Activated CD8-positive, alpha-beta memory T cell treated with anti-CD3 and anti-CD28 coated beads, Interleukin-2, amount 50 U/mL, for 1 hour (primary cell): ENCODE data around the gene DUSP8.
"Not testable (repeated sequence)": the region's sequence is repeated elsewhere in the genome, so short reads cannot be mapped to it uniquely, and the experiment has no call there.

ENCODE experiments used
- DNase-seq: peaks from one replicate; pipeline ENCODE4 v3.0.0-alpha.2; 2020; ENCODE audit errors: extremely low read depth

Gene DUSP8

DNA sequence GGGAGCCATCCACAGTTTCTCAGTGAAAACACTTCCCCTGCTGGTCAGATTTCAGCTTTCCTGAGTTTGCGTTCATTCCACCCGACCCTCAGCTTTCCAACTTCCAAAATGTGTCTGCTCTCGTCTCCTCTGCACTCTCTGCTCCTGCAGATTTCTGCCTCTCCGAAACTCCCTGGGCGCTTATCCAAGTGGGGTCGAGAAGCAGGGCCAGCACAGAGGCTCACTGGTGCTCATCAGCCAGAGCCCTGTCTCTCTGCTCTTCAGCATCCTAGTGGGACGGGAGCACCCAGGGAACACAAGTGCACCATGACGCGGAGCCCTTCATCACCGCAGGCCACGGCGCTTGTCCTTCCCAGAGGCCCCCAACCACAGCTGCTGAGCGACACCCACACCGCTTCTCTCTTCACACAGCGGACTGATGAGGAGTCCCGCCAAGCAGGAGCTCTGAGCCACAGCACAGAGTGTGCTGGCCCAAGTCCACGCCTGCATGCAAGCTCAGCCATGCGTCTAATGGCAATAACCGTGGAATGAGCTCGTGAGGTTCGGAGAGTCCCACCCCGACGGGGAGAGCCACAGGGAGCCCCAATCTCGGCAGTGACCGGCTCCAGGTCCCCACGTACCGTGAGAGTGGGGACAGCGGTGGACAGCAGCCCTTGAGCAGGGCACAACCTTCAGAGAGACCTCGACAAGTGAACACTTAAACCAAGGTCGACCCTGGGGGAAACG is 57.6 kb downstream of the DUSP8 start:
- DNase-seq, result no peak

DNA sequence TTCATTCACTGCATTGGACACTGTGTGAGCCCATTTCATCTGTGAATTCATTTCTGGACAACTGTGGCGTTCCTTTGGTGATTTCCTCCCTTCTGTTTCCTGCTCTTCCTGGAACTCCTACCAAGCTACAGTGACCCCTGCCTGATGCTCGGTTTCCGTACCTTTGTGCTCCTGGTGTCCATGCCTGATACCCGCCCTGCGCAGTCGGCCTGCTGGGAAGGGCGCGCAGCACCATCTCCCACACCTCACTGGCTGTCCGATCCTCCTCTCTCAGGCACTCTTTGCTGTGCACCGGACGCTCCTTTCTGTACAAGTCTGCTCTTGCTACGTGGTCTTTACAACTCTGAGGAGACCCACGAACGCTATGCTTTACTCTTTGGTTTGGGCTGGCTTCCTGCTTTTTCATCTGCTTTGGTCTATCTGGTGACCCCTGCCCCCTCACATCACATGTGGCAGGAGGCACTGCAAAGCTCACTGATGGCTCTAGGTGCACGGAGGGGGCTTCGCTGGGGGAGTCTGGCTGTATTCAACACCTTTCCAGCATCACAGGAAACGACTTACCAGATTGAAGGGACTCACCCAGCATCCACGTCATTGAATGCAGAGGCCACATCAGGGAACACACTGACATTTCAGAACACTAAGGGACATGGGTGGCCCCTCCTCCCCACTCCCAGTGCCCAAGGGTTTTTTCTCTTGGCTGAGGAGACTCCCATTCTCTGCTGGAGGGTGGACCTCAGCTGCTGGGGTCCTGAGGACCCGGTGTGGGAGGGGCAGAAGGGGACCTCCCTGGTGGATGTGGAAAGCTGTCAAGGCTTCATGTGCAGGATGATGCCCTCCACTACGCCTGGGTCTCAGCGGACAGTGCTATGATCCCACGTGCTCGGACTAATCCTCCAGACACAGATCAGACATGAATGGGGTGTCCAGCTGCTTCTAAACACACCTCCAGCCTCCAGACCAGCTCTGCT is 58.5 kb downstream of the DUSP8 start:
- DNase-seq, result no peak

DNA sequence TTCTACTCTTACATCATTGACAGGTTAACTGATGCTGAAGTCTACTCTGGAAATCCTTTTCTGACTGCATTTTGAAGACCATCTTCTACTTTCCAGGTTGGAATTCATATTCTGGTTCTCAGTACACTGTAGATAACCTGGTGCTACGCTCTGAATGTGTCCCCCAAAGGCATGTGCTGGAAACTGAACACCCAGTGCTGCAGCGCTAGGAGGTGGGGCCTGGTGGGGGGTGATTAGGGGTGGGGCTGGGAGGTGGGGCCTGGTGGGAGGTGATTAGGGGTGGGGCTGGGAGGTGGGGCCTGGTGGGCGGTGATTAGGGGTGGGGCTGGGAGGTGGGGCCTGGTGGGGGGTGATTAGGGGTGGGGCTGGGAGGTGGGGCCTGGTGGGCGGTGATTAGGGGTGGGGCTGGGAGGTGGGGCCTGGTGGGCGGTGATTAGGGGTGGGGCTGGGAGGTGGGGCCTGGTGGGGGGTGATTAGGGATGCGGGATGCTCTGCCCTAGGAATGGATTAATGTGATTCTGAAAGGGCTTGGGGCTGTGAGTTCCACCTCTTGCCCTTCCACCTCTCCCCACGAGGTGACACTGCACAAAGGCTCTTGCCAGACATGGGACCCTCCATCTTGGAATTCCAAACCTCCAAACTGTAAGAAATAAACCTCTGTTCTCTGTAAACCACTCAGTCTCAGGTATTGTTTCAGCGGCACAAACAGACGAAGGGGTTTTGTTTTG is 59.4 kb downstream of the DUSP8 start:
- DNase-seq, result not testable (repeated sequence)

DNA sequence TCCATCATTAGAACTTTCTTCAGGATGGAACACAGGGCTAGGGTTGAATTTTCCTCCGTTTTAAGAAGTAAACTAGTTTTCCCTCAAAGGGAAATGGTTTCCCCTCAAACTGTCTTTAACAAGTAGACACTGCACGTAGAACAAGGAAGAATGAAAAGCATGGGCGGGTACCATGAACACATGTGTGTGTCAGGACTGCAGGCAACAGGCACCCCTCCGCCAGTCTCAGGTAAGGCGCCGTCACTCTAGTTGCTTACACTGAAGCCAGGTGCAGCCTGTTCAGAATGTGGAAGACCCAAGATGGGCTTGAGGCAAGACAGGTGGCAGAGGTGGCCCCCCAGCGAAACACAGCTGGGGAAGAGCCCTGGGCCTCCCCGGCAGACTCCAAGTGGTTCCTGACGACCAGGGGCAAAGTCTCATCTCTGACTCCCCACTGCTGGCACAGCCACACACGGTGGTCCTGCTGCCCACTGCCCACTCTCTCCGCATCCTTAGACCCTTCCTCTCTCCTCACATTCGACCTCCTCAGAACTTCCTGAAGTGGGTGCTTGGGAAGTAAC is 60.1 kb downstream of the DUSP8 start:
- DNase-seq, result no peak

DNA sequence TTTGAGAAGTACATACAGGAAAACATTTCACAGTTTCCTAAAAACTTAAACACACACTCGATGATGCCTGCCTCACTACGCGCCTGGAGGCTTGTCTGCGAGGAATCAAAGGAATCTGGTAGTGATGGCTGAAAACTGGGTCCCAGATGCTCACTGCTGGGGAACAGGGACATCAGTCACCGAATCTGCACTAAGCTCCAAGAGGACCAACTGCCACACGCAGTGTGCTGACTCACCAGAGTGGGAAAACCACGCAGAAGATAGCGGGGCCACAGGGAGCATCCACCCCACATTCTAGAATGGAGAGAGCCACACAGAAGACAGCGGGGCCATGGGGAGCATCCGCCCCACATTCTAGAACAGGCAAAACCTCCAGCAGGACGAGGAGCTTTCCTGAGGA is 61.1 kb downstream of the DUSP8 start:
- DNase-seq, result no peak

DNA sequence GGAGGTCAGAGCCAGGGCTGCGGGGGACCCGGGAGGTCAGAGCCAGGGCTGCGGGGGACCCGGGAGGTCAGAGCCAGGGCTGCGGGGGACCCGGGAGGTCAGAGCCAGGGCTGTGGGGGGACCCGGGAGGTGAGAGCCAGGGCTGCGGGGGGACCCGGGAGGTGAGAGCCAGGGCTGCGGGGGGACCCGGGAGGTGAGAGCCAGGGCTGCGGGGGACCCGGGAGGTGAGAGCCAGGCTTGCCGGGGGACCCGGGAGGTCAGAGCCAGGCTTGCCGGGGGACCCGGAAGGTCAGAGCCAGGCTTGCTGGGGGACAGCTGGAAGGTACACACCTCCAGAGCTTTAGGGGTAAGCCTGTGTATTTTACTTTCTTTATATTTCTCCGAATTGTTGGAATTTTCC is 61.7 kb downstream of the DUSP8 start:
- DNase-seq, result not testable (repeated sequence)

DNA sequence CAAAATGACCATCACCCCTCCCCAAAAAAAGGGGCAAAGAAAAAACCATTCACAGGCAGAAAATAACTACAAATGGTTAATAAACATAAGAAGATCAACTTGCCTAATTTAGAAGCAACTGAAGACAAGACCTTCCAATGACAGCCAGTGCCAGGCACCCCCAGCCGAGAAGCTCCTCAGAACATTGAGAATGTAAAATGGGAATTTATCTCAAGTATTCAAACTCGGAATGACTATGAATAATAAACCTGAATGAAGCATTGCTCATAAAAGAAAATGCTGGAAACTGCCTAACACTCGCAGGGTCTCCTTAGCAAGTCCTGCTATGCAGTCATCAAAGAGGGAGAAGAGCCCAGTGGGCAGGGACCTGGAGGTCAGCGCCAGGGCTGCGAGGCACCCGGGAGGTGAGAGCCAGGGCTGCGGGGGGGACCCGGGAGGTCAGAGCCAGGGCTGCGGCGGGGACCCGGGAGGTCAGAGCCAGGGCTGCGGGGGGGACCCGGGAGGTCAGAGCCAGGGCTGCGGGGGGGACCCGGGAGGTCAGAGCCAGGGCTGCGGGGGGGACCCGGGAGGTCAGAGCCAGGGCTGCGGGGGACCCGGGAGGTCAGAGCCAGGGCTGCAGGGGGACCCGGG is 62.3 kb downstream of the DUSP8 start:
- DNase-seq, result no peak

DNA sequence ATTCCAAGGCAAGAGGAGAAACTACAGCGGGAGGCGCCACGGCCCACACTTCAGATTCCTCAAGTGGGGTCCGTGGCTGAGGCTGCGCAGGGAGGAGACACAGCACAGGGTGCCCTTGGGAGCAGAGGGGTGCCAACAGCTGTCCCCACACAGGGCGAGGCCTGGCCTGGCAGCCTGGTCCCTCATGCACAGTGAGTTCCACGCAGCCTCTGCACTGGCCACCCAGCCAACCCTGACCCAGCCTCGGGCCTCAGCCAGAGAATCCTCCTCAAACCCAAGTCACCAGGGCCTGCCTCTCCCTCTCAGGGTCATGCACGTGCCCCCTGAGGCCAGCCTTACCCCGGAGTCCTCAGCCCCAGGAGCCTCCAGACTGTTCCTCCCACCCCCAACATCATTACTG is 63.1 kb downstream of the DUSP8 start:
- DNase-seq, result no peak

DNA sequence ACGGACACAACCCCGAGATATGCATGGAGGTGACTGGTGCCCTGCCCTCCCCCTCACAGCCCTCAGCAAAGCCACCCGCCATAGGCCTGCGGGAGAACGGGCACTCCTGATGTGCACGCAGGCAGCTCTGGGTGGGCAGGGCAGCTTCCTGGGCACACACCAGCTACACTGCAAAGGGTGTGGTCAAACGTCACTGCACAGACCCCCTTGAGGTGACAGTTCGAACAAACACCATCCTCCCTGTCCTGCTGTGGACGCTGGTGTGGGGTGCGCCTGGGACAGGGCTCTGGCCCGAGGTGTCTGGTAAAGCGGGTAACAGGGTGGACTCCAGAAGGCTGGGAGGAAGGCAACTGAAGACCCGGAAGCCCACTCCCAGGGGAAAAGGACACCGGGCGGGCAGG is 63.6 kb downstream of the DUSP8 start:
- no peak for DNase-seq

DNA sequence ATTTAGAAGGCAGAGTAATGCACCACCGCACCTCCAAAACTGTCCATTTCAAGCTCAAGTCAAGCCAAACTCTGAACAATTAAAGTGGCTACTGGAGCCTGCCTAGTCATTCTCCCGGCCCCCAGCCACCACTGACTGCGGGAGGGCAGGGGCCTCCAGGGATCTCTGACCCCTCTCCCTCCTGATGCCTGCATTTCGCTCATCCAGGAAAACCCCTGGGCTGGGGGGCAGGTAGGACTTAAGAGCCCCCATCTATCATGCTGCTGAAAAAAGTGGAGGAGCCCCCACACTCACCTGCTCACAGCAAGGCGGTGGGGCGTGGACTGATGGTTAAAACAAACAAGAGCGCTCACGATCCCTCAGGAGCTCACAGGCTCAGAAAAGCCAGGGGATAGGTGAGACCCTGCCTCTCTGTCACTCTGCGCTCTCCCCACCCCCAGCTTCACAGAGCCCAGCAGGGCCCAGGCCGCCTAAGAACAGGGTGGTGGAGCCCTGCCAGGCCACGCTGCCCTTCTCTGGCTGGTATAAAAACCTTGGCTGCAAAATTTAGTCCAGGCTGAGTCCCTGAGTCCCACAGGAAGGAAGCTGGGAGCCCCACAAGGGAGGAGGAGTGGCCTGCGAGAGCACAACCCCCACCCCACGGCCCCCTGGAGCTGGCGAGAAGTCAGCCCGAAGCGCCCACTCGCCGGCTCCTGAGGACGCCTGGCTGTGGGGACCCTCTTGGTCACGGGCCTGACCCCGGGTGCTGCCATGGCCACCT is 64.5 kb downstream of the DUSP8 start:
- no peak for DNase-seq

DNA sequence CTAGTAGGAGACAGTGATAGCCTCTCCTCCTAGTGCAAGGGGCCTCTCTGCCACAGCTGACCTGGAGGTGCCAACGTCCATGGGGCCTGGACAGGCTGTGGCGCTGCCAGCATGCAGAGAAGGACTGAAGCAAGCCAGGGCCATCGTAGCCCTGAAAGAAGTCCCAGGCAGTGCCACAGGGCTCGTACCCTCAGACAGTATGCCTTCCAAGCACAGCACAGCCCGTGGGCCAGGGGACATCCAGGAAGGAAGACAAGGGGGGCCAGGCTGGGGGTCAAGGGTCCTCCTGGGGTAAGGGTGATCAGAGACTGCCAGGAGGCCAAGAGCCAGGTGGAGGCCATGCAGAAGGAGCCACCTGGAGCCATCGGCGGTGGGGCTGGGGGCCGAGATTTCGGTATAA is 65.1 kb downstream of the DUSP8 start:
- DNase-seq, result no peak

DNA sequence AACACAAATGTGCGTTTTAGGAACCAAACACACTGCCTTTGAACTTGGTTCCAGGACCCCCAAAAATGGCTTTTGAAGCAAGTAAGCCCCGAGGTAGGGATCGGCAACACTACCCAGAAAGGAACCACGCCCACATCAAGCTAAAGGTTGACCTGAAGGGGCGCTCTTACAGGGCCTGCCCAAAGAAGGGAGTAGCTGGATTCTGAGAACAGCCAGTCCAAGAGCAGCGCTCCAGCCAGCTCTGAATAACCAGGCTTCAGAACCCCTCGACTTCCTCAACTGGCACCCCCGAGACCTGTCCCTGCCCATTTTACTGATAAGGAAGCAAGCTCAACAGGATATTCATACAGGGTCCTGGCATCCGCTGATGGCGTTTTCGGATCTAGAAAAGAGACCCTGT is 66.6 kb downstream of the DUSP8 start:
- no peak for DNase-seq

DNA sequence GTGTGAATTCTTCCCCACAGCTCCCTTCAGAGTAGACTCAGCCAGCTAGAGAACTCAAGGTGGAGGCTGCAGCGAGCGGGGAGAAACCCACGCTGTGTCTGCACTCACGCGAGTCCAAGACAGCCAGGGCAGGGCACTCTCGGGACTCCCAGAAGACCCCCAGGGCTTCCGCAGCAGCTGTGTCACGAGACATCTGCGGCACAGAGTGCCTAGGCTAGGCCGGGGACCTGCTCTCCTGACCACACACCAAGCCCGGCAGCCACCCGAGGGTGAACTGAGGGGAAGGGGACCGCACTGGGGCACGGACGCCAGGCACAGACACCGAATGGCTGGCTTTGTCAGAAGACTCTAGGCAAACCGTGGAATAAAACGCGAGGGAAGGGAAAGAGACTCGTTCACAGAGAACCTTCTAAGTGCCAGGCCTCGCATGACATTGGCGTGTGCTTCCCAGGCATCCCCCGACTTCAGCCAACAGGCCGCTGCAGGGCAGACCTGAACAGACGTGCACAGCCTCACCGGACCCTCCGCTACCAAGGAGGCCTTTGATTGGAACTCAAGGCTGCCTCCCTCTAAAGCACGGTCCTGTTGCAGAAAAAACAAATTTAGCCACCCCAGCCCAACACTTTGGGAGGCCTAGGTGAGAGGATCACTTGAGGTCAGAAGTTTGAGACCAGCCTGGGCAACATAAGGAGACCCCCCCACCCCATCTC is 67.3 kb downstream of the DUSP8 start:
- no peak for DNase-seq

DNA sequence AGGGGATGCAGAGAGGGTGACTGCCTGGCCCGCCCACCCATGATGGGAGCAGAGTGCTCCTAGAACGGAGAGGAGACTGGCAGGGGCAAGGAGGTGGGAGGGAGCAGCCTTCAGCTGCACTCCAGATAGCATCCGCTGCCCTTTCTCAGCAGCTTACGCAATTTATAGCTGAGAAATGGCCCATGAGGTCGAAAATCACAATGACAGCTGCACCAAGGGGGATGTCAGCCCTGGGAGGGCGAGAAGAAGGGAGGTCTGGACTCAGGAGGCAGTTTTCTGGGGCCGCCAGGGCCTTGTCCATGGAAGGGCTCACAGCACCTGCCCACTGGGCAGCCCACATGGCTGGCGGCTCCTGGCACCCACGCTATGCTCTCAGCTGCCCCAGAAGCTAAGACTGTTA is 67.9 kb downstream of the DUSP8 start:
- DNase-seq, result no peak
